ENCODE results near the gene OR2AP1. TPM values are rescaled to one million over a fixed set of nuclear protein-coding genes. Genes with fewer than 3 reads are reported as not detected.

Gene OR2AP1
- total and polyA plus RNA-seq, 2 donors (not counting 3 experiments of a cell fraction or from before 2014, with no cell fraction given): not detected

- POLR2A ChIA-PET: no interaction called here
These were observed 23.5 kb upstream of the OR2AP1 start for GRCh38 chr12:55548756-55549155.

More at GRCh38 chr12:55548756-55549155, 23.5 kb upstream of the OR2AP1 start:
- dilution Hi-C loops (cut with MboI; ENCODE audit: extremely low pct_ligation_motif_present, low sequenced_read_pairs): no loop called here
- Histone ChIP-seq H4K20me1 (replicated peaks; ENCODE audit: control insufficient read depth, extremely low read depth, insufficient read depth, low read length) (no peaks in the 10 kb centered on the region), H2AFZ (ENCODE audit: low read depth, low read length) (no peak overlapping the region), H3K27me3 (ENCODE audit: control insufficient read depth in 2 of 2, insufficient read depth in 2 of 2, low read length in 2 of 2) (no peaks in the 10 kb centered on the region), H3K36me3 (ENCODE audit: control insufficient read depth in 2 of 2, extremely low read depth in 1 of 2, insufficient read depth in 2 of 2, low read length in 2 of 2) (no peaks in the 10 kb centered on the region), H3K27ac (ENCODE audit: insufficient read depth, low read depth, low read length) (no peak overlapping the region), H3K4me3 (replicated peaks in 1 of 3; ENCODE audit: insufficient read depth in 1 of 3, low read depth in 1 of 3, low read length in 3 of 3) (no peak overlapping the region), H3K9me1 (replicated peaks; ENCODE audit: control insufficient read depth, extremely low read depth, insufficient read depth, low read length) (no peaks in the 10 kb centered on the region), H3K4me2 (ENCODE audit: insufficient read depth, low read length) (no peak overlapping the region), H3K4me1 (ENCODE audit: control insufficient read depth, extremely low read depth, insufficient read depth, low read length) (no peaks in the 10 kb centered on the region), H3K79me2 (ENCODE audit: control insufficient read depth, insufficient read depth, low read length) (no peaks in the 10 kb centered on the region), H3K9ac (replicated peaks; ENCODE audit: extremely low read depth, insufficient read depth, low read length) (no peak overlapping the region), H3K9me3 (replicated peaks; ENCODE audit: control insufficient read depth, insufficient read depth, low read length) (no peaks in the 10 kb centered on the region)
- no peak for TF ChIP-seq MYC (IDR thresholded peaks at IDR 0.05; ENCODE audit: low read depth, low read length)
- TF ChIP-seq GATA2 (IDR thresholded peaks at IDR 0.05; ENCODE audit: insufficient read depth, insufficient read length, low read depth, low read length): no peak
- TF ChIP-seq, protein P1, sequence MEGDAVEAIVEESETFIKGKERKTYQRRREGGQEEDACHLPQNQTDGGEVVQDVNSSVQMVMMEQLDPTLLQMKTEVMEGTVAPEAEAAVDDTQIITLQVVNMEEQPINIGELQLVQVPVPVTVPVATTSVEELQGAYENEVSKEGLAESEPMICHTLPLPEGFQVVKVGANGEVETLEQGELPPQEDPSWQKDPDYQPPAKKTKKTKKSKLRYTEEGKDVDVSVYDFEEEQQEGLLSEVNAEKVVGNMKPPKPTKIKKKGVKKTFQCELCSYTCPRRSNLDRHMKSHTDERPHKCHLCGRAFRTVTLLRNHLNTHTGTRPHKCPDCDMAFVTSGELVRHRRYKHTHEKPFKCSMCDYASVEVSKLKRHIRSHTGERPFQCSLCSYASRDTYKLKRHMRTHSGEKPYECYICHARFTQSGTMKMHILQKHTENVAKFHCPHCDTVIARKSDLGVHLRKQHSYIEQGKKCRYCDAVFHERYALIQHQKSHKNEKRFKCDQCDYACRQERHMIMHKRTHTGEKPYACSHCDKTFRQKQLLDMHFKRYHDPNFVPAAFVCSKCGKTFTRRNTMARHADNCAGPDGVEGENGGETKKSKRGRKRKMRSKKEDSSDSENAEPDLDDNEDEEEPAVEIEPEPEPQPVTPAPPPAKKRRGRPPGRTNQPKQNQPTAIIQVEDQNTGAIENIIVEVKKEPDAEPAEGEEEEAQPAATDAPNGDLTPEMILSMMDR (IDR thresholded peaks at IDR 0.05; ENCODE audit: extremely low read depth in 1 of 2, insufficient read depth in 1 of 2, low read depth in 1 of 2, low read length in 2 of 2): no peak
- no peak for TF ChIP-seq EZH2 (IDR thresholded peaks at IDR 0.05; ENCODE audit: borderline replicate concordance, low read depth, low read length, severe bottlenecking)
- TF ChIP-seq POLR2AphosphoS5 (IDR thresholded peaks at IDR 0.05; ENCODE audit: insufficient read depth, low read depth, low read length): no peak
- TF ChIP-seq MAX (IDR thresholded peaks at IDR 0.05; ENCODE audit: insufficient read depth, insufficient read length): no peak
- no peak for TF ChIP-seq JUN (IDR thresholded peaks at IDR 0.05; ENCODE audit: borderline replicate concordance, insufficient read depth, insufficient read length, low read depth)
- no peak for TF ChIP-seq FOS (IDR thresholded peaks at IDR 0.05; ENCODE audit: borderline replicate concordance, insufficient read depth, low read length)
- no peak for TF ChIP-seq POLR2A (IDR thresholded peaks at IDR 0.05; ENCODE audit: low read depth, low read length)
- CTCF ChIA-PET: no interaction called here
- intact Hi-C loops (cut with micrococcal nuclease): no loop called here
- BruUV-seq (replicated peaks): no TSS peak
- FAIRE-seq (no peak), DNase-seq (ENCODE audit: low read depth, low spot score) (no peak)

All from endothelial cell of umbilical vein (primary cell).